H1 (cell line): Measurements from ENCODE around the gene MLYCD.

Experiments used
- ATF2 ChIP-seq: IDR thresholded peaks from 2 replicates; pipeline ENCODE4 v1.6.1; 2012; ENCODE audit warnings: low read length, inconsistent platforms
- CREB1 ChIP-seq: IDR thresholded peaks from 2 replicates; pipeline ENCODE4 v1.6.1; 2012; ENCODE audit warnings: inconsistent platforms
- HDAC2 ChIP-seq, 2 experiments: fragments of 300-600 bp in 1 of 2; sonication (generic) in 1 of 2; IDR thresholded peaks; 2 replicates each; pipeline ENCODE4 v1.6.1; 2011 to 2012; ENCODE audit warnings: low read depth in 2 of 2, low read length in 2 of 2, mild to moderate bottlenecking in 2 of 2, moderate library complexity in 2 of 2, borderline replicate concordance in 1 of 2, inconsistent platforms in 1 of 2
- POLR2A ChIP-seq, 2 experiments: IDR thresholded peaks; 1 replicate in 1 of 2; 2 replicates in 1 of 2; pipeline ENCODE4 v1.6.1; 2011; ENCODE audit warnings: low read depth in 2 of 2, low read length in 2 of 2, mild to moderate bottlenecking in 2 of 2; ENCODE audit errors: control extremely low read depth in 1 of 2
- SP1 ChIP-seq: IDR thresholded peaks from 2 replicates; pipeline ENCODE4 v1.6.1; 2011; ENCODE audit warnings: low read depth, low read length

DNA sequence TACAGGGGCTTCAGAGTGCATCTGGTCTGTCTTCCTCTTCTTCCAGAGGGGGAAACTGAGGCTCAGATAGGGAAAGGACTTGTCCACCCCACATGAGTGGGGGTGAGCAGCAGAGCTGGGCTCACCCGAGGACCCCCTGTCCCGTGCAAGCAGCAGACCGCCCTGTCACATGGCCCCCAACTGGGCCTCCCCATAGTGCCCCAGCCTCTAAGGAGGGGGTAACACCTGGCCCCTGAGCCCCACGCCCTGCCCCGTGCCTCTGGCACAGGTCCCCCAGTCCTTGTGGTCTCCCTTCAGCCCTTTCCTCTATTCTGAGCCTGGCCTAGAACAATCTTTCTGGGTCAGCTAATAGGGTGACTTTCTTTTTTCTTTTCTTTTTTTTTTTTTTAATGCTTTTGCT is 62.7 kb downstream of the MLYCD start:
- TF ChIP-seq CREB1 = no peak
- TF ChIP-seq POLR2A (IDR thresholded peaks at IDR 0.05; ENCODE audit: control extremely low read depth in 1 of 2, low read depth in 2 of 2, low read length in 2 of 2) = no peak
- TF ChIP-seq SP1 = no peak
- TF ChIP-seq ATF2 = no peak
- TF ChIP-seq HDAC2 (IDR thresholded peaks at IDR 0.05; ENCODE audit: borderline replicate concordance in 1 of 2, low read depth in 2 of 2, low read length in 2 of 2) = no peak
